CD4-positive, alpha-beta T cell treated with Interleukin-10 for 1 hour (primary cell): ENCODE results near the gene STK39.
A peak's percentile ranks its signal among the peaks of the same experiment; 100 is the strongest.

Experiments
- DNase-seq: peaks from one replicate; pipeline ENCODE4 v3.0.0-alpha.2; 2020

STK39 gene

DNA sequence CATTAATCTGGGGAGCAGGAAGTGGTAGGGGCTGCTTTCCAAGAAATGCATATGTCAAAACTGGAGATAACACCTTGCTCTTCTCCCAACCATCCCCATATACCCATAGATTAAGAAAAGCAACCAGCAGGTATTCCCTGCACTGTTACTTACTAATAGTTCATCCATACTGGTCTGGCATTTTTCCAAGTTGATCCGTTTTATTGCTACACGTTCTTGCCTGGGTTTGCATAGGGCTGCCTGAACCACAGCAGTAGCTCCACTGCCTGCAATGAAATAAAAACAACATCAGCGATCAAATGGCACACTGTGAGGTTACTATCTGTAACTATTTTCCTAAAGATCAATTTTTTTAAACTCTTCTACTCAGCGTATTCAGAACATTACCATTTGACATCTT, 65.6 kb downstream of the STK39 start:
- no peak for DNase-seq

GRCh38 chr2:168180914-168181313, 66.5 kb downstream of the STK39 start:
- DNase-seq = no peak

DNA sequence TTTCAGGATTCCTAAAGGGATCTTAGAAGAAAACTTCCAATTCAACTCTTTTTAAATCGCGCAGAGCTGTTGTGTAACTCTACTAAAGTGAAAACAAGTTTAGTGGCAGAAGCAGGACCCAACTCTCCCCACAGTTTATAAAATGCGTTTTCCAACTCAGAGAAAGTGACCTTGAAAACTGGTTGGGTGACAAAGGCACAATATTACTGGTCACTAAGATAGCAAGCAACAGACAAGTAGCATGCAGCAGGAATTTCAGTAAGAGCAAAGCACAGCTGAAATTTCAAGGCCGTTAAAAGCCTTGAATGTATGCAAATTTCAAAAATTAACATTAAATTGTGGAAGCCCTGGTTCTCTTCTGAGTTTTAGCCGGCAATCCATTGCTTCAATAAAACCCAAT, 66.9 kb downstream of the STK39 start:
- no peak for DNase-seq

- DNase-seq = no peak
Measured at GRCh38 chr2:168179592-168179991, 67.8 kb downstream of the STK39 start.

GRCh38 chr2:168178520-168179324, 68.7 kb downstream of the STK39 start:
- DNase-seq = no peak

DNA sequence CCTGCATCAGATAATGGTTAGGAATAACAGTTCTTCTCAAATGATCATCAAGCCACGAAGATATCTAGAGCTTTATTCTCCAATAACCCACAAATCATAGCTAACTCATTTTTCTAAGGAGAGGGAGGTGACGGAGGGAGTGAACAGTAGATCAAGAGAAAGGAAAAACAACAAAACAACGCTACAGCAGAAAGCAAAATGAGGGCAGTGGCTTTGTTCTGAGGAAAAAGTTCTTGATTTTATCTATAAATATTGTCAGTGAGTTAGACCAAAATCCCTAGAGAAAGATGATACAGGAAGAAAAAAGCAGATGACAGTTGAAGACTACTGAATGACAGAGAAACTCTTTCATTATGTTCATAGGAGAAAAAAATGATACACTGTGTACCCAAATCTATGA, 71.0 kb downstream of the STK39 start:
- DNase-seq = no peak

DNA sequence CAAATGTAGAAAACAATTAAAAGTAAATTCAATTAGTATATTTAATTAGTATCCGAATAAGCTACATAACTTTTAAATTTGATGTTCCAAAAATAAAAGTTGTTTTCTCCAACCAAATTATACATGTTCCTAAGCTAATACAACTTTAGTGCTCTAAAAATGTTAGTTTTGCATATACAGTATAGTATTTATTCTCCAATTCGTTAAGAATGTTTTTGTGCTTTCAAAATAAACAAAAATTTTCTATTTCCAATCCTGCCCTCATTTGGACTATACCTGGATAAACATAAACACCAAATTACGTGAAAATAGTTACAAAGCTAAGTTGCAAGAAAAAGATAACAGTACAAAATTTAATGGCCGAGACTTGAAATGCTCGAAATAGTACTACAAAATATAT, 71.9 kb downstream of the STK39 start:
- DNase-seq = no peak

- peak; percentile 52 for DNase-seq
Measured at GRCh38 chr2:168174756-168175155, 72.6 kb downstream of the STK39 start.

GRCh38 chr2:168172071-168172470, 75.3 kb downstream of the STK39 start:
- DNase-seq = no peak

GRCh38 chr2:168171059-168171762, 76.2 kb downstream of the STK39 start:
- no peak for DNase-seq

DNA sequence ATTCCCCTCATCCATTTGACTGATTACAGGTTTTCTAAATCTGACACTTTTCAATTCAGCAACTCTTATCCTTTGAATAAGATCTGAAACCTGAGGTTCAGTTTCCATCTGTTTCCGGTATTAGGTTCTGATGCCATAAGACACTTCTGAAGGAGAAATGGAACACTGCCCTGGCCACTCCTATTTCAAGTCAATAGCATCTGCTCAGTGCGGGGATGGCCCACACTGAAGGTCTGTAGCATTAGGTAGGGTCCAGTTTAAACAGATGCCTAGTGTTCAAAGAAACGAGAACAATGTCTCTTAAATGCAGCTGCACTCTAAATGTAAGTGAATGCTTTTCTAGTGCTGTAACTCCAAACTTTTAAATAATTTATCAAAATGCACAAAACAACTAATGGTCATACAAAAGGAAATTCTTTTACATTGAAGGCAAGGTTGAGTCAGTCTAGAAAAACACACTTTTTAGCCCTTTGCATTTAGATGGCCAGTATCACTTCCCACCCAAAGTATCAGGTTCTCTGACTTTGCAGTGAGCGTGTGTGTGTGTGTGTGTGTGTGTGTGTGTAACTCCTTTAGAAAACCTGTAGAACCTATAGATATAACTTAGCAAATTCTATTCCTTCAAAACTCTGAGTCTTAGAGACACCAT, 78.2 kb downstream of the STK39 start:
- DNase-seq = no peak

DNA sequence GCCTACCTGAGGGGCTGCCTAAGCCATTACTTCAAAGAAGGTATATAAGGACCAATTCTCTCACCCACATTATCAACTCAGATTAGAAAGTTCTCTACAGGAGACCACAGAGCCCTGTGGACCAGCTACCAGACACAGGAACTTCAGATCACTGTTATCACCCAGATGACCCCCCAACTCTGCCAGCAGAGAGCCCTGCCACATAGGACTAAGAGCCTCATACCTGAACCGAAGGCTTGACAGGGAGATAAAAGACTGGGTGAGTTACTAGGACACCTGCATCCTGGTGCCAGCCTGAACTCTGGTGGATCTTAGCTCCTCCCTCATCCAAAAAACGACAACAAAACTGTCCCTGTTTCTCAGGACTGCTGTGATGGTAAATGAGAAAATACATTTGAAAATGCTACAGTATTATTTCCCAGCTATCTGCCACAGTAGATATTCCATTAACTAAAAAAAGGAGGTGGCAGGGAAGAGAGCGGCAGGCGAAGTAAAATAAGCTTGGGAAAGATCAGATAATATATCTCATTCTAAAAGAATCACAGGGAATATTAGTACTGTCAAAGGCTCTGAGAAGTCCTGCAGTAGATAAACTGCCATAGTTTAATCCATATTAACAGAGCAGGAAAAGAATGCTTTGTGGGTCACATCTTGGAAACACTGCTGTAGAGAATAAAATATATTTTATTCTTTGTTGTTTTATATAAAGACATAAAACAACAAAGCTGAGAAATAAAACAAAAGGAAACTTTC, 79.7 kb downstream of the STK39 start:
- no peak for DNase-seq

DNA sequence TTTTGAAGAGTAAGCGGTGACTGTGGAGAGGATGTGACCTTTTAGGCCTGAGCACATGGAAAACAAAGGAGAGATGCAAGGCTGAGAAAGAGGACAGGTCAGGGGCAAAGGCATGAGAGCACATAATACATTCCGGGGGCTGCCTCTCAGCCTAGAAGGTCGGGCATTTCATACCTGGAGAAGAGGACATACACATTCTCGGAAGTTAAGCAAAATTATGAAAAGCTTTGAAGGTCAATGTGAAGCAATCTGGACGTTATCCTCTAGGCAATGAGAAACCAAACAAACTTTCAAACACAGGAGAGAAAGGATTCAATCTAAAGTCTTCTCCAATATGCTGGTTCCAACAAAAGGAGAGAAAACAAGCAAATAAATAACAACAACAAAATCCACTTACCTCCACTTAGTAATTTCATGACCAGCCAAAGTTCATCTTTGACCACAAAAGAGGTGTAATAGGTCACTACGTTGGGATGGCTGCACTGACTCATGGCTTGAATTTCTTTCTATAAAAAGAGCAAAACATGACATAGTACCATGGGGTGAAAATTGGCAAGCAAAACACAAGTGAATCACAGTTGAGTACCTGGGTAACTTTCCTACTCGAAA, 80.4 kb downstream of the STK39 start:
- DNase-seq = no peak

GRCh38 chr2:168165985-168166901, 81.2 kb downstream of the STK39 start:
- DNase-seq = no peak

- no peak for DNase-seq
Measured at GRCh38 chr2:168165397-168165796, 82.0 kb downstream of the STK39 start.

DNA sequence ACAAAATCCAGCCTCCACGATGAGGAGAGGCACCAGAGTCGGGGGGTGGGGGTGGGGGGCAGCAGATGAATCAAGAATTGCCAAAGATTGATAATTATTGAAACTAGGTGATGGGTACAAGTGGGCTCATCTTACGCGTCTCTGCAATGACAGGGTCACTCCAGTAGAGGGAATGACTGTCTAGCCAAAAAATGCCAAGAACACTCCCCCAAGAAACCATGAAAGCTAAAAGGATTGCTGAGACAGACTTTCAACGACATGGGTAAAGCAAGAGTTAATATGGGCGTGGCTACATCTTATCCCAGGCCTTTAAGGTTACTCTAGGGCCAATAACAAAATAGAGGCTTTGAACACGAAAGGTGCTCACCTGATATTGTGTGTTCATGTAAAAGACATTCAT, 86.5 kb downstream of the STK39 start:
- peak; percentile 29 for DNase-seq

DNA sequence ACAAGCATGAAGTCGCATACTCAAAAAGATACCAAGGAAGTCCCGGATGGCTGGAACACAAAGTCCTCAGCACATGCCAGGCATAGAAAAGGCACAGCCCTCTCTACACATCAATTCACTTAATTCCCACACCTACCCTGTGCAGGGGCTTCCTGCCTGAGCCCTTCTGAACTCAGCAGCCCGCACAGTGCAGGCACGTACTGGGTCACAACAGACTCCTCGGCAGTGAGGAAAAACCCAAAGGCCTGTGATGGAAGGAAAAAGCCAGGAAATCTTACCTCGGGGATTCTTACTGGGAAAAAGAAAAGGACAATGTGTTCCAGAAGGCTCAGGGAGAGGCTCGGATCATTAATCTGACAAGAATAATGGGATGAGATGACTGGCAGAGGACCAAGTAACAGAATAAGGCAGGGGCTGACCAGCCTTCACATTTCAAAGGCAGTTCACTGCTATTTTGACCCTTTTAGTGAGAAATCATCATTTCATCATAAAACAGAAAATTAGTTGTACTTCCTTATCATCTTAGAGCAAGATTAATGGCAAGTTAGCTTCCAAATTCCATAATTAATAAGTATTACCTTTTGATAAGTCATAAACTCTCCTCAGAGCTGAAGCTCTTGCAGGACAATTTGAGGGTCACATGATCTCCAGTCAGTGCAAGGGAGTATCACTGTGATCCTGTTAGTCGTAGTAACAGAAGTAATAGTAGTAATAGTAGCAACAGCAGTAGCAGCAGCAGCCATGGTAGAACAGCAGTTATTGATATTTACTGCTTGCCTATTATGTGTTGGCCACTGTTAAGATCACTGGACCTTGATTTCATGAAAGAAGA, 87.4 kb downstream of the STK39 start:
- DNase-seq = no peak

GRCh38 chr2:168158586-168158985, 88.8 kb downstream of the STK39 start:
- DNase-seq = no peak

DNA sequence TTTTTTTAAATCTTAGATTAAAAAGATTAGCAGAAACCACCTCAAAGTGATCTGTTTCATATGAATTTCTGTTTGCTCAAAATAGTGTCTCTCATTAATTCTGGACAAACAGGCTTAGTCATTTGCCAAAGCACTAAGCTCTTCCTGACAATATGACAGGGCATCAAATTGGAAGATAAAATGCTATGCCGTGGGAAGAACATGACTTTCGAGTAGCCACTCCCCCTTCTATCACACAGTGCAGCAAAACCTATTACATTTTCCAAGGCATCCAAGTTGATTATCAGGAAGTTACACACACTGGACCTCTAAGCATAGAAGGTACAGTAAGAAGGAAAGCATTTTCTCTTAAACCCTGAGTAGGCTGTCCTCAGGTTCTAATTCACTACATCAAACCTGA, 89.5 kb downstream of the STK39 start:
- no peak for DNase-seq

GRCh38 chr2:168157070-168157469, 90.3 kb downstream of the STK39 start:
- DNase-seq = no peak

GRCh38 chr2:168156661-168157060, 90.7 kb downstream of the STK39 start:
- no peak for DNase-seq
